Testis (tissue), 3 donors: ENCODE measurements around the gene LARGE1. TPM values are rescaled to one million over a fixed set of nuclear protein-coding genes. Genes with fewer than 3 reads are reported as not detected.

Source experiments
- DNase-seq: peaks from one replicate; pipeline ENCODE4 v3.0.0-alpha.2; 2019
- H3K27ac ChIP-seq, 2 donors: fragments of 200-600 bp; sonication (generic); one replicate each; pipeline ENCODE4 v1.5.1; 2019
- H3K27me3 ChIP-seq: fragments of 200-600 bp; sonication (generic); one replicate; pipeline ENCODE4 v1.5.1; 2019
- H3K36me3 ChIP-seq: fragments of 200-600 bp; sonication (generic); one replicate; pipeline ENCODE4 v1.5.1; 2017; ENCODE audit warnings: low read depth; ENCODE audit errors: missing control alignments
- H3K4me1 ChIP-seq: fragments of 200-600 bp; sonication (generic); one replicate; pipeline ENCODE4 v1.5.1; 2019
- H3K4me3 ChIP-seq, 2 donors: fragments of 200-600 bp; sonication (generic); one replicate each; pipeline ENCODE4 v1.5.1; 2017 to 2019
- H3K9me3 ChIP-seq: fragments of 200-600 bp; sonication (generic); one replicate; pipeline ENCODE4 v1.5.1; 2017
- CTCF ChIP-seq, 3 experiments: fragments of 450-650 bp in 2 of 3; fragments of 200-600 bp in 1 of 3; sonication (generic) in 1 of 3; IDR thresholded peaks; one replicate each; pipeline ENCODE4 v1.5.1; 2016 to 2019; ENCODE audit warnings: antibody characterized with exemption in 3 of 3, mild to moderate bottlenecking in 2 of 3, moderate library complexity in 1 of 3
- POLR2A ChIP-seq: fragments of 450-650 bp; IDR thresholded peaks from one replicate; pipeline ENCODE4 v1.6.1; 2017; ENCODE audit warnings: antibody characterized with exemption, mild to moderate bottlenecking, moderate library complexity
- WGBS, 2 donors: methylation state at CpG; one replicate each; pipeline ENCODE4 v1.1.5; 2018; 5-methylcytosine and 5-hydroxymethylcytosine counted together
- intact Hi-C: fragments of 100-400 bp; cut with DNase I; formaldehyde crosslinking; loops from one replicate; pipeline ENCODE4 v1.15.1; 2023; ENCODE audit warnings: low total_unique reads
- polyA plus RNA-seq: library from polyadenylated mRNA; stranded (reverse); fragments of 350-450 nt; fragmentation: Illumina TruSeq; extraction: RNeasy Lipid Tissue Mini Kit (QIAGEN cat#74804); gene quantifications from one replicate; pipeline ENCODE4 v1.2.3, GENCODE V29; 2014; ENCODE audit warnings: low read depth, low replicate concordance; ENCODE audit not compliant: insufficient read depth
- total RNA-seq, 2 donors: library from RNA; depleted of rRNA; stranded (reverse); fragments of >200 nt; gene quantifications; one replicate each; pipeline ENCODE4 v1.2.3, GENCODE V29; 2016

LARGE1 gene
- total and polyA plus RNA-seq, 3 donors from 2014 or later = 19.5 to 27.3 (median 21.8) TPM

GRCh38 chr22:33350961-33351360 is 569.3 kb downstream of the LARGE1 start:
- H3K9me3 ChIP-seq = no peaks in the 10 kb centered on the region
- intact Hi-C loops = no loop called here
- WGBS, 2 donors = 80 to 97% methylated on average over 2 of the region's 2 CpGs

GRCh38 chr22:33350491-33350890 is 569.8 kb downstream of the LARGE1 start:
- no peaks in the 10 kb centered on the region for H3K4me1 ChIP-seq
- WGBS, 2 donors = 92 to 95% methylated on average over 8 of the region's 8 CpGs
- H3K27me3 ChIP-seq = no peaks in the 10 kb centered on the region
- no peaks in the 10 kb centered on the region for H3K9me3 ChIP-seq
- TF ChIP-seq CTCF (IDR thresholded peaks at IDR 0.05) (no peak), POLR2A (no peak)
- DNase-seq = no peak
- H3K27ac ChIP-seq = no peak overlapping the region
- H3K36me3 ChIP-seq = no peaks in the 10 kb centered on the region
- intact Hi-C loops = no loop called here
- no peak overlapping the region for H3K4me3 ChIP-seq

More at GRCh38 chr22:33350961-33351360, 569.3 kb downstream of the LARGE1 start:
- Histone ChIP-seq H3K4me1 (no peaks in the 10 kb centered on the region), H3K36me3 (no peaks in the 10 kb centered on the region), H3K27ac (no peak overlapping the region), H3K27me3 (no peaks in the 10 kb centered on the region), H3K4me3 (no peak overlapping the region)
- TF ChIP-seq CTCF (IDR thresholded peaks at IDR 0.05) (no peak), POLR2A (no peak)
- no peak for DNase-seq

- H3K27me3 ChIP-seq = no peaks in the 10 kb centered on the region
- 95 to 100% methylated on average over 1 of the region's 1 CpG for WGBS, 2 donors
- DNase-seq = no peak
- TF ChIP-seq CTCF (IDR thresholded peaks at IDR 0.05) (no peak), POLR2A (no peak)
- H3K9me3 ChIP-seq = no peaks in the 10 kb centered on the region
- intact Hi-C loops = no loop called here
- no peaks in the 10 kb centered on the region for H3K36me3 ChIP-seq
- no peaks in the 10 kb centered on the region for H3K4me1 ChIP-seq
- H3K4me3 ChIP-seq = no peak overlapping the region
- no peak overlapping the region for H3K27ac ChIP-seq
Observed at GRCh38 chr22:33347002-33347401, 573.3 kb downstream of the LARGE1 start.

- H3K4me3 ChIP-seq = no peak overlapping the region
- no peak for DNase-seq
- no peaks in the 10 kb centered on the region for H3K4me1 ChIP-seq
- H3K36me3 ChIP-seq = no peaks in the 10 kb centered on the region
- no peaks in the 10 kb centered on the region for H3K9me3 ChIP-seq
- intact Hi-C loops = no loop called here
- no peaks in the 10 kb centered on the region for H3K27me3 ChIP-seq
- no peak for TF ChIP-seq POLR2A
- no peak for TF ChIP-seq CTCF (IDR thresholded peaks at IDR 0.05)
- H3K27ac ChIP-seq = no peak overlapping the region
- 89 to 91% methylated on average over 8 of the region's 8 CpGs for WGBS, 2 donors
Observed at GRCh38 chr22:33341611-33342010, 578.7 kb downstream of the LARGE1 start.

GRCh38 chr22:33337524-33337923 is 582.8 kb downstream of the LARGE1 start:
- no peak for TF ChIP-seq POLR2A
- TF ChIP-seq CTCF (IDR thresholded peaks at IDR 0.05) = no peak
- intact Hi-C loops = no loop called here
- H3K9me3 ChIP-seq = no peaks in the 10 kb centered on the region
- H3K4me1 ChIP-seq = no peaks in the 10 kb centered on the region
- no peak overlapping the region for H3K4me3 ChIP-seq
- WGBS, 2 donors = 86 to 94% methylated on average over 8 to 10 of the region's 10 CpGs
- H3K27ac ChIP-seq = no peak overlapping the region
- DNase-seq = no peak
- H3K27me3 ChIP-seq = no peaks in the 10 kb centered on the region
- H3K36me3 ChIP-seq = no peaks in the 10 kb centered on the region
